Peyer's patch (tissue), 4 donors: ENCODE results near the gene HOXA4. TPM values are rescaled to one million over a fixed set of nuclear protein-coding genes. Genes with fewer than 3 reads are reported as not detected.

Experiments
- DNase-seq, 3 donors: peaks; one replicate each; pipeline ENCODE4 v3.0.0-alpha.2; 2017 to 2019
- H3K27ac ChIP-seq, 4 donors: fragments of 200-600 bp; sonication (generic); one replicate each; pipeline ENCODE4 v1.5.1; 2016 to 2019
- H3K27me3 ChIP-seq, 2 donors: fragments of 200-600 bp; sonication (generic); one replicate each; pipeline ENCODE4 v1.5.1; 2019
- H3K36me3 ChIP-seq, 3 donors: fragments of 200-600 bp; sonication (generic); one replicate each; pipeline ENCODE4 v1.5.1; 2016 to 2019
- H3K4me1 ChIP-seq, 4 donors: fragments of 200-600 bp; sonication (generic); one replicate each; pipeline ENCODE4 v1.5.1; 2016 to 2019
- H3K4me3 ChIP-seq, 4 donors: fragments of 200-600 bp; sonication (generic); 1 replicate in 3 of 4; 2 replicates in 1 of 4; pipeline ENCODE4 v1.5.1; 2016 to 2019; ENCODE audit warnings: mild to moderate bottlenecking in 1 of 4
- H3K9me3 ChIP-seq, 4 donors: fragments of 200-600 bp; sonication (generic); one replicate each; pipeline ENCODE4 v1.5.1; 2016 to 2019; ENCODE audit warnings: mild to moderate bottlenecking in 1 of 4
- CTCF ChIP-seq, 6 experiments: fragments of 450-650 bp in 4 of 6; fragments of 200-600 bp in 2 of 6; sonication (generic) in 1 of 6; IDR thresholded peaks; one replicate each; pipeline ENCODE4 v1.5.1; 2017 to 2019; ENCODE audit warnings: antibody characterized with exemption in 6 of 6, mild to moderate bottlenecking in 3 of 6, moderate library complexity in 1 of 6
- POLR2A ChIP-seq, 2 donors: fragments of 450-650 bp; IDR thresholded peaks; one replicate each; pipeline ENCODE4 v1.5.1; 2017; ENCODE audit warnings: antibody characterized with exemption in 2 of 2, mild to moderate bottlenecking in 2 of 2, moderate library complexity in 2 of 2
- small RNA-seq, 2 donors: library from RNA; depleted of rRNA; stranded (forward); fragments of <200 nt; gene quantifications; one replicate each; pipeline ENCODE3, GENCODE V24; 2016
- total RNA-seq, 4 donors: library from RNA; depleted of rRNA; stranded (reverse); fragments of >200 nt; gene quantifications; one replicate each; pipeline ENCODE4 v1.1.0, GENCODE V29; 2016

HOXA4 gene
- total RNA-seq, 4 donors from 2014 or later = 2.6 to 11.5 (median 5.9) TPM

- TF ChIP-seq CTCF (IDR thresholded peaks at IDR 0.05) (no peak), POLR2A (IDR thresholded peaks at IDR 0.05) (no peak)
- H3K27me3 ChIP-seq = no peaks in the 10 kb centered on the region
Observed at GRCh38 chr7:27078616-27079233, 51.8 kb downstream of the HOXA4 start.

More at GRCh38 chr7:27078616-27079233, 51.8 kb downstream of the HOXA4 start:
- Histone ChIP-seq H3K4me1 (no peaks in the 10 kb centered on the region), H3K4me3 (no peak overlapping the region), H3K36me3 (no peaks in the 10 kb centered on the region), H3K9me3 (no peaks in the 10 kb centered on the region), H3K27ac (no peak overlapping the region)
- DNase-seq = no peak

Small RNA genes lying within 50 kb of the gene (small RNA-seq; reads per million reads assigned to genes)
- gene AC004080.5 (0 reads per million in 2 donors), gene RF01977 (0 reads per million in 2 donors)

Other genes with a start within 250 kb of the HOXA4 start
- 1 to 10 TPM; 1.7 to 5.3 (median 1.9) TPM for gene HOXA1, start 34.8 kb downstream of the HOXA4 start, total RNA-seq
- 10 to 100 TPM in 1 of 4 donors, 1 to 10 TPM in 3; 4.7 to 24.8 (median 8.9) TPM for gene HOXA2, start 28.1 kb downstream of the HOXA4 start, total RNA-seq
- gene HOXA5, start 12.9 kb upstream of the HOXA4 start, total RNA-seq = 10 to 100 TPM in 3 of 4 donors, 1 to 10 TPM in 1; 8.3 to 24.3 (median 20.1) TPM
- 10 to 100 TPM; 18.7 to 45.0 (median 30.7) TPM for gene HOXA6, start 17.0 kb upstream of the HOXA4 start, total RNA-seq
- 10 to 100 TPM in 3 of 4 donors, 1 to 10 TPM in 1; 6.7 to 21.2 (median 13.9) TPM for gene HOXA3, start 21.8 kb upstream of the HOXA4 start, total RNA-seq
- 10 to 100 TPM in 1 of 4 donors, 1 to 10 TPM in 3; 3.3 to 11.8 (median 5.7) TPM for gene HOXA7, start 25.9 kb upstream of the HOXA4 start, total RNA-seq
- 10 to 100 TPM; 25.7 to 71.2 (median 46.1) TPM for gene HOXA9, start 34.8 kb upstream of the HOXA4 start, total RNA-seq
- 10 to 100 TPM; 15.7 to 28.4 (median 19.8) TPM for gene HOXA10, start 43.6 kb upstream of the HOXA4 start, total RNA-seq
- not detected for gene HOXA11, start 54.5 kb upstream of the HOXA4 start, total RNA-seq
- gene HOXA13, start 69.3 kb upstream of the HOXA4 start, total RNA-seq = not detected
- gene EVX1, start 112.0 kb upstream of the HOXA4 start, total RNA-seq = not detected